ENCODE measurements around the gene OTOP2. TPM values are rescaled to one million over a fixed set of nuclear protein-coding genes. Genes with fewer than 3 reads are reported as not detected.

OTOP2 gene
- total and polyA plus RNA-seq, 2 of the 4 experiments (the other 2 are of a cell fraction) = not detected

DNA sequence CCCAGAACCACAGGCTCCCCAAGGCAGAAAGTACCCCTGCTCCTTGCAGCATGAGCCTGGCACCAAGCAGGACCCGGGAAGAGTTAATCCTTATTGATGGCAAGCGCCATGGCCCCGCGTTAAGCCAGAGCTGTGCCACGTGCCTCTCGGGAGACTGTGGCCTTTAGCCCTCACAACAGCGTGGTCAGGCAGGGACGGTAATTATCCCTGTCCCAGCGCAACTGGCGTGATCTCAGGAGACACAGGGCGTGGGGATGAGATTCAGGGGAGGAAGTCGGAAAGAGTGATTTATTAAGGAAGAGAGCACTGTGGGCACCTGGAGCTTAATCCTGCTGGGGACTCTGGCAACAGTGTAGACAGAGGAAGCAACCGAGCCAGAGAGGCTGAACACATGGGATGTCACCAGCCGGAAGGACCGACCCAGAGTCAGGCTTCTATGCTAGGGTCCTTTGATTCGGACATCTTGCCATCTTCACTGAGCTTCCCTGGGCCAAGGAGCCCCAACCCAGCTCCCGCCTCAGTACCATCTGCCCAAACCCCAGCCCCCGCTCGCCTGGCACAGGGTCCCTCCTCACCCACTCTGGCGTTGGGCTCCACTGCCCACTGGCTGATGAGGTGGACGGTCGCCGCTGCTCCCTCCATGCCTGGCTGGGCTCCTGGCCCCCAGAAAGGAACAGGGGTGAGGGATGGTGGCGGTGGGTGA, 28.5 kb downstream of the OTOP2 start:
- Histone ChIP-seq H3K27me3 (ENCODE audit: control insufficient read depth, insufficient read depth, low read length) (peaks cover 54% of the 10 kb centered on the region), H2AK5ac (ENCODE audit: low read depth, low read length) (no peak overlapping the region), H4K8ac (ENCODE audit: low read depth in 2 of 2, low read length in 2 of 2) (no peak overlapping the region), H4K20me1 (ENCODE audit: insufficient read depth, low read length) (no peaks in the 10 kb centered on the region), H3K4me3 (ENCODE audit: insufficient read depth, low read depth, low read length) (no peak overlapping the region), H3K18ac (ENCODE audit: low read depth, low read length) (no peak overlapping the region), H3K9ac (ENCODE audit: low read depth, low read length) (no peak overlapping the region), H4K5ac (ENCODE audit: low read depth, low read length) (no peak overlapping the region), H4K91ac (ENCODE audit: insufficient read depth, low read depth, low read length) (no peak overlapping the region), H3K4me1 (ENCODE audit: control insufficient read depth, insufficient read depth, low read length) (no peaks in the 10 kb centered on the region), H2BK5ac (ENCODE audit: low read depth, low read length, poor library complexity, severe bottlenecking) (no peak overlapping the region), H3K27ac (ENCODE audit: insufficient read depth, low read length) (no peak overlapping the region), H3K56ac (ENCODE audit: extremely low read depth, insufficient read depth, low read length) (no peak overlapping the region), H2BK15ac (ENCODE audit: low read depth, low read length) (no peak overlapping the region), H2AK9ac (replicated peaks; ENCODE audit: low read depth, low read length, poor library complexity) (no peak overlapping the region), H3K9me1 (ENCODE audit: insufficient read depth, low read length) (no peaks in the 10 kb centered on the region), H3K4me2 (ENCODE audit: low read depth, low read length) (no peak overlapping the region), H3K23ac (ENCODE audit: low read depth, low read length) (no peak overlapping the region), H2BK20ac (ENCODE audit: low read depth, low read length) (no peak overlapping the region), H3K9me3 (ENCODE audit: control insufficient read depth, insufficient read depth, low read length) (no peaks in the 10 kb centered on the region), H3K14ac (replicated peaks; ENCODE audit: low read depth, low read length) (no peak overlapping the region), H3K79me1 (ENCODE audit: low read depth in 1 of 2, low read length in 2 of 2) (no peaks in the 10 kb centered on the region), H2AFZ (replicated peaks; ENCODE audit: low read length, poor library complexity) (no peak overlapping the region), H2BK120ac (ENCODE audit: low read depth, low read length) (no peak overlapping the region), H3K4ac (ENCODE audit: low read depth, low read length) (no peak overlapping the region), H3K36me3 (ENCODE audit: control insufficient read depth, insufficient read depth, low read length) (no peaks in the 10 kb centered on the region)
- DNase-seq (no peak), ATAC-seq (ENCODE audit: low read depth) (no peak)
- ChIA-PET POLR2A (ENCODE audit: unreplicated experiment) (no interaction called here), CTCF (no interaction called here)
- TF ChIP-seq RCOR1 (IDR thresholded peaks at IDR 0.05; ENCODE audit: insufficient replicate concordance, low read length) = no peak
- no peak for TF ChIP-seq MAFK (IDR thresholded peaks at IDR 0.05; ENCODE audit: low read depth, low read length)
- TF ChIP-seq RAD21 (IDR thresholded peaks at IDR 0.05; ENCODE audit: low read length) = no peak
- no peak for TF ChIP-seq MXI1 (IDR thresholded peaks at IDR 0.05; ENCODE audit: borderline replicate concordance, low read depth, low read length)
- TF ChIP-seq MAZ (IDR thresholded peaks at IDR 0.05; ENCODE audit: borderline replicate concordance, low read depth, low read length) = no peak
- no peak for TF ChIP-seq POLR2A (IDR thresholded peaks at IDR 0.05; ENCODE audit: low read depth, low read length)
- no peak for TF ChIP-seq SMC3 (IDR thresholded peaks at IDR 0.05; ENCODE audit: low read depth, low read length)
- no peak for TF ChIP-seq FOS (IDR thresholded peaks at IDR 0.05; ENCODE audit: low read depth, low read length)
- TF ChIP-seq CEBPB (IDR thresholded peaks at IDR 0.05; ENCODE audit: low read depth, low read length) = no peak
- TF ChIP-seq BHLHE40 (IDR thresholded peaks at IDR 0.05; ENCODE audit: low read depth, low read length) = no peak
- TF ChIP-seq, protein P1, sequence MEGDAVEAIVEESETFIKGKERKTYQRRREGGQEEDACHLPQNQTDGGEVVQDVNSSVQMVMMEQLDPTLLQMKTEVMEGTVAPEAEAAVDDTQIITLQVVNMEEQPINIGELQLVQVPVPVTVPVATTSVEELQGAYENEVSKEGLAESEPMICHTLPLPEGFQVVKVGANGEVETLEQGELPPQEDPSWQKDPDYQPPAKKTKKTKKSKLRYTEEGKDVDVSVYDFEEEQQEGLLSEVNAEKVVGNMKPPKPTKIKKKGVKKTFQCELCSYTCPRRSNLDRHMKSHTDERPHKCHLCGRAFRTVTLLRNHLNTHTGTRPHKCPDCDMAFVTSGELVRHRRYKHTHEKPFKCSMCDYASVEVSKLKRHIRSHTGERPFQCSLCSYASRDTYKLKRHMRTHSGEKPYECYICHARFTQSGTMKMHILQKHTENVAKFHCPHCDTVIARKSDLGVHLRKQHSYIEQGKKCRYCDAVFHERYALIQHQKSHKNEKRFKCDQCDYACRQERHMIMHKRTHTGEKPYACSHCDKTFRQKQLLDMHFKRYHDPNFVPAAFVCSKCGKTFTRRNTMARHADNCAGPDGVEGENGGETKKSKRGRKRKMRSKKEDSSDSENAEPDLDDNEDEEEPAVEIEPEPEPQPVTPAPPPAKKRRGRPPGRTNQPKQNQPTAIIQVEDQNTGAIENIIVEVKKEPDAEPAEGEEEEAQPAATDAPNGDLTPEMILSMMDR (conservative IDR thresholded peaks at IDR 0.05; ENCODE audit: low read depth, low read length) = no peak
- no peak for TF ChIP-seq RFX5 (IDR thresholded peaks at IDR 0.05; ENCODE audit: low read depth, low read length)
- TF ChIP-seq, protein P2, sequence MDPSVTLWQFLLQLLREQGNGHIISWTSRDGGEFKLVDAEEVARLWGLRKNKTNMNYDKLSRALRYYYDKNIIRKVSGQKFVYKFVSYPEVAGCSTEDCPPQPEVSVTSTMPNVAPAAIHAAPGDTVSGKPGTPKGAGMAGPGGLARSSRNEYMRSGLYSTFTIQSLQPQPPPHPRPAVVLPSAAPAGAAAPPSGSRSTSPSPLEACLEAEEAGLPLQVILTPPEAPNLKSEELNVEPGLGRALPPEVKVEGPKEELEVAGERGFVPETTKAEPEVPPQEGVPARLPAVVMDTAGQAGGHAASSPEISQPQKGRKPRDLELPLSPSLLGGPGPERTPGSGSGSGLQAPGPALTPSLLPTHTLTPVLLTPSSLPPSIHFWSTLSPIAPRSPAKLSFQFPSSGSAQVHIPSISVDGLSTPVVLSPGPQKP (IDR thresholded peaks at IDR 0.05; ENCODE audit: borderline replicate concordance, low read depth, low read length) = no peak
- no peak for TF ChIP-seq NFE2L2 (IDR thresholded peaks at IDR 0.05; ENCODE audit: low read depth, low read length)
- TF ChIP-seq CHD1 (IDR thresholded peaks at IDR 0.05; ENCODE audit: low read depth, low read length) = no peak
- no TSS peak for BruUV-seq (replicated peaks)
- WGBS, 2 experiments (ENCODE audit: extremely low coverage in 2 of 2, insufficient read length in 1 of 2) = 60% methylated on average over 1 of the region's 24 CpGs; no CpG with 5 or more reads in 1 of the 2 experiments
- dilution Hi-C loops (cut with HindIII; ENCODE audit: low sequenced_read_pairs, unreplicated experiment) = no loop called here
- in situ Hi-C loops (cut with MboI; ENCODE audit: low sequenced_read_pairs) = loop anchor here (10.0 kb wide), 1 partner anchor 208 kb away; the partner anchor contains the start of gene NHERF1
- intact Hi-C loops (cut with micrococcal nuclease) = no loop called here

All from IMR-90 (cell line).